WI38 (cell line): ENCODE measurements around the gene POLR2L.

Experiments used
- H3K4me3 ChIP-seq: 2 replicates; pipeline ENCODE4 v1.5.1; 2011; ENCODE audit warnings: low read depth, mild to moderate bottlenecking, control low read depth, low read length
- CTCF ChIP-seq: IDR thresholded peaks from 2 replicates; pipeline ENCODE4 v1.5.1; 2012; ENCODE audit warnings: low read depth, mild to moderate bottlenecking, control low read depth, low read length

Gene POLR2L

GRCh38 chr11:798093-798713 lies 44.1 kb downstream of the POLR2L start, which contains the start of gene SLC25A22:
SLC25A22 (minus strand) TSS chr11:798281; CDS start chr11:795006, 3,275 bp downstream.
- H3K4me3 ChIP-seq, result peak within 1 kb of the TSS; percentile 79
- peak; percentile 67 for TF ChIP-seq CTCF

- TF ChIP-seq CTCF, result no peak
- peak overlapping the region; percentile 79 for H3K4me3 ChIP-seq
Observed at GRCh38 chr11:797296-798092, 44.8 kb downstream of the POLR2L start.

GRCh38 chr11:796565-797295 lies 45.6 kb downstream of the POLR2L start:
- no peak for TF ChIP-seq CTCF
- peak overlapping the region; percentile 79 for H3K4me3 ChIP-seq

- H3K4me3 ChIP-seq, result peak overlapping the region; percentile 79
Observed at GRCh38 chr11:795634-796564, 46.4 kb downstream of the POLR2L start.

GRCh38 chr11:794766-795633 lies 47.3 kb downstream of the POLR2L start:
- TF ChIP-seq CTCF, result no peak
- H3K4me3 ChIP-seq, result peak overlapping the region; percentile 79

More at GRCh38 chr11:795634-796564, 46.4 kb downstream of the POLR2L start:
- no peak for TF ChIP-seq CTCF
